HCT116 (cell line): ENCODE results near the gene ZBTB38. TPM values are rescaled to one million over a fixed set of nuclear protein-coding genes. Genes with fewer than 3 reads are reported as not detected.
A peak's percentile ranks its signal among the peaks of the same experiment; 100 is the strongest.

Experiments
- ATAC-seq: fragments of 200-7000 bp; cut with Tn5 transposase; 2 replicates; pipeline ENCODE4 v1.9.1; 2020; ENCODE audit warnings: mild to moderate bottlenecking, moderate library complexity
- BruUV-seq: library from RNA; stranded (reverse); fragments of 400-500 nt; replicated peaks from 2 replicates; lab custom pipeline; 2021; lab: Mats Ljungman, UMichigan
- CTCF ChIA-PET: fragments of 300-600 bp; sonication (Branson Sonifier 250); formaldehyde crosslinking; loops from one replicate; lab custom pipeline; 2021; ENCODE audit warnings: antibody characterized with exemption; lab: Charles Lee
- POLR2A ChIA-PET: fragments of 300-600, 350-600 bp; sonication (Branson Sonifier 250); formaldehyde crosslinking; loops from one replicate; lab custom pipeline; 2021; ENCODE audit warnings: antibody characterized with exemption; lab: Charles Lee
- RAD21 ChIA-PET, 2 experiments: fragments of 300-600 bp; sonication (Branson Sonifier 250); formaldehyde crosslinking; loops; one replicate each; lab custom pipeline; 2023; ENCODE audit warnings: low total read pairs in 2 of 2; ENCODE audit not compliant: uncharacterized antibody in 2 of 2, unreplicated experiment in 2 of 2, low non-redundant PET in 1 of 2; lab: Charles Lee
- DNase-seq: peaks from one replicate; pipeline ENCODE4 v3.0.0-alpha.2; 2010; ENCODE audit warnings: low read depth, low spot score
- H2AFZ ChIP-seq: fragments of 200-600 bp; shearing (Covaris generic), sonication (generic); 2 replicates; pipeline ENCODE4 v1.6.1; 2017; ENCODE audit warnings: low read depth, mixed run types, mixed read lengths, antibody characterized with exemption, low read length; ENCODE audit not compliant: poor library complexity, severe bottlenecking
- H3K27ac ChIP-seq: 2 replicates; pipeline ENCODE4 v1.5.1; 2012; ENCODE audit warnings: low read depth, low read length
- H3K27me3 ChIP-seq: fragments of 200-600 bp; sonication (generic); 2 replicates; pipeline ENCODE4 v1.6.1; 2016; ENCODE audit warnings: mixed run types, low read length, mixed read lengths; ENCODE audit not compliant: insufficient read depth
- H3K36me3 ChIP-seq, 2 experiments: fragments of 200-500 bp in 1 of 2; fragments of 200-600 bp in 1 of 2; sonication (Bioruptor generic) in 1 of 2; sonication (generic) in 1 of 2; 2 replicates each; pipeline versions ENCODE4 v1.5.1 to v1.6.1; 2014 to 2016; ENCODE audit warnings: low read length in 2 of 2, inconsistent platforms in 1 of 2, mixed read lengths in 1 of 2, mixed run types in 1 of 2; ENCODE audit not compliant: insufficient read depth in 2 of 2, control insufficient read depth in 1 of 2
- H3K4me1 ChIP-seq, 2 experiments: fragments of 200-600 bp in 1 of 2; sonication (generic) in 1 of 2; 2 replicates each; pipeline versions ENCODE4 v1.5.1 to v1.6.1; 2012 to 2017; ENCODE audit warnings: low read length in 2 of 2, inconsistent platforms in 1 of 2, mild to moderate bottlenecking in 1 of 2, mixed read lengths in 1 of 2, mixed run types in 1 of 2, moderate library complexity in 1 of 2; ENCODE audit not compliant: insufficient read depth in 2 of 2, control insufficient read depth in 1 of 2
- H3K4me2 ChIP-seq: fragments of 200-600 bp; sonication (generic); 2 replicates; pipeline ENCODE4 v1.6.1; 2017; ENCODE audit warnings: mixed run types, low read length, mixed read lengths
- H3K4me3 ChIP-seq, 2 experiments: fragments of 200-600 bp in 1 of 2; sonication (generic) in 1 of 2; replicated peaks in 1 of 2; 2 replicates each; pipeline ENCODE4 v1.5.1; 2011 to 2016; ENCODE audit warnings: low read length in 2 of 2, control low read depth in 1 of 2, low read depth in 1 of 2, mild to moderate bottlenecking in 1 of 2, mixed read lengths in 1 of 2, mixed run types in 1 of 2
- H3K79me2 ChIP-seq: fragments of 200-600 bp; sonication (generic); 2 replicates; pipeline ENCODE4 v1.6.1; 2017; ENCODE audit warnings: mild to moderate bottlenecking, mixed run types, low read length, moderate library complexity, mixed read lengths; ENCODE audit not compliant: insufficient read depth
- H3K9ac ChIP-seq: fragments of 200-600 bp; sonication (generic); 2 replicates; pipeline ENCODE4 v1.6.1; 2016; ENCODE audit warnings: low read length, mixed read lengths
- H3K9me2 ChIP-seq: fragments of 200-600 bp; sonication (generic), shearing (Covaris generic); 2 replicates; pipeline ENCODE4 v1.6.1; 2017; ENCODE audit warnings: mixed run types, mild to moderate bottlenecking, moderate library complexity; ENCODE audit not compliant: insufficient read depth
- H3K9me3 ChIP-seq, 2 experiments: fragments of 200-500 bp in 1 of 2; fragments of 200-600 bp in 1 of 2; sonication (Bioruptor generic) in 1 of 2; sonication (generic) in 1 of 2; 2 replicates each; pipeline ENCODE4 v1.6.1; 2014 to 2017; ENCODE audit warnings: low read length in 2 of 2, mixed read lengths in 2 of 2, inconsistent platforms in 1 of 2, low read depth in 1 of 2, mild to moderate bottlenecking in 1 of 2, mixed run types in 1 of 2, moderate library complexity in 1 of 2; ENCODE audit not compliant: control insufficient read depth in 1 of 2, insufficient read depth in 1 of 2
- H4K20me1 ChIP-seq: fragments of 200-600 bp; sonication (generic), shearing (Covaris generic); 2 replicates; pipeline ENCODE4 v1.6.1; 2017; ENCODE audit warnings: mixed run types, mild to moderate bottlenecking, moderate library complexity; ENCODE audit not compliant: insufficient read depth
- CBX3 ChIP-seq: IDR thresholded peaks from 2 replicates; pipeline ENCODE4 v1.6.1; 2012; ENCODE audit warnings: low read depth
- EGR1 ChIP-seq: IDR thresholded peaks from 2 replicates; pipeline ENCODE4 v1.6.1; 2012; ENCODE audit warnings: low read depth
- EZH2phosphoT487 ChIP-seq: fragments of 200-600 bp; IDR thresholded peaks from 2 replicates; pipeline ENCODE4 v1.6.1; 2018; ENCODE audit warnings: antibody characterized with exemption, borderline replicate concordance
- FOSL1 ChIP-seq: IDR thresholded peaks from 2 replicates; pipeline ENCODE4 v1.6.1; 2012; ENCODE audit warnings: low read depth
- MAX ChIP-seq: IDR thresholded peaks from 2 replicates; pipeline ENCODE4 v1.6.1; 2012
- POLR2AphosphoS5 ChIP-seq: IDR thresholded peaks from 2 replicates; pipeline ENCODE4 v1.6.1; 2011; ENCODE audit warnings: mild to moderate bottlenecking, low read depth, low read length, moderate library complexity
- SP1 ChIP-seq: IDR thresholded peaks from 2 replicates; pipeline ENCODE4 v1.6.1; 2012; ENCODE audit warnings: low read depth
- TCF7L2 ChIP-seq: IDR thresholded peaks from 2 replicates; pipeline ENCODE4 v1.7.0; 2011; ENCODE audit warnings: borderline replicate concordance, inconsistent platforms; ENCODE audit not compliant: insufficient read depth, insufficient read length; ENCODE audit errors: extremely low read depth
- ZFX ChIP-seq: fragments of 450-650 bp; IDR thresholded peaks from 2 replicates; pipeline ENCODE4 v1.6.1; 2017
- intact Hi-C: fragments of 100-400 bp; cut with micrococcal nuclease; formaldehyde crosslinking; loops from 2 replicates; pipeline ENCODE4 v1.10.0; 2022
- total RNA-seq: library from RNA; stranded (reverse); gene quantifications from one replicate; pipeline ENCODE4 v1.2.1, GENCODE V29; 2021; ENCODE audit not compliant: unreplicated experiment
- TF ChIP-seq, protein P1 (sequence below): IDR thresholded peaks from 2 replicates; pipeline ENCODE4 v1.6.1; 2012

ZBTB38 gene
- total RNA-seq, 1 experiment from 2014 or later, result 33.5 TPM

DNA sequence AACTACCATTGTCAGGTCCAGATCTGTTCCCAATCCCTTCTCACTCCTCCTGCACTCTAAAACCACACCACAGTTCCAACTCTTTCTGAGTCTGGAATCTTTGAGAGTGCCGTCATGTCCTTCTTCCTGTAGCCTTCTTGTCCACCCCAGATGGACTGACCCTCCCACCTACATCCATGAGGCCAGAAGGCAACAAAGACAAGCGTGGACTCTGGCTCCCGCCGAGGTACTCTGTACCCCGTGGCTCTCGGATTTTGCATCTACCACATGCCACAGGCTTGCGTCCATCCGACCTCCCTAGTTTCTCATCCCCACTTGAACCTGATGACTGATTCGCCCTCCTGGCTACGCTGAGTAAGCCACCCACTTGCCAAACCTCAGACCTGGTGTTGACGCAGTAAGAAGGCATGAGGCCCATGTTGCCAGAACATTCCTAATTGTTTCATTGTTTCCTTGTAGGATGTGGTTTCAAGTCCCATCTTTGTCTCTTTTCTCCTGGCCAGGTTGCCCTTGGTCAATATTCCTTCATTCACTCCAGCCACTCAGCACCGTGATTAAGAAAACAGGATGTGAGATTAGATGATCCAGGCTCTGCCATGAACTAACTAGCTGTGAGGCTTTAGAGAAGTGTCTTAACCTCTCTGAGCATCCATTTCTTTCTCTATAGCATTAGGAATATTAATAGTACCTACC lies 1.1 kb upstream of the ZBTB38 start:
- Histone ChIP-seq H3K9me3 (no peaks in the 10 kb centered on the region), H3K79me2 (no peaks in the 10 kb centered on the region), H3K9ac (peak overlapping the region; percentile 57), H3K4me3 (peak overlapping the region in 1 of 2 experiments; percentile 45; a peak in 2 of 4 replicates), H4K20me1 (no peaks in the 10 kb centered on the region), H3K36me3 (no peaks in the 10 kb centered on the region), H2AFZ (peak overlapping the region; percentile 3), H3K9me2 (no peaks in the 10 kb centered on the region), H3K27ac (peak overlapping the region; percentile 89), H3K4me2 (peak overlapping the region; percentile 71), H3K4me1 (peaks cover 42 to 50% of the 10 kb centered on the region in 2 experiments), H3K27me3 (no peaks in the 10 kb centered on the region)
- DNase-seq (peak; percentile 57), ATAC-seq (no peak)
- no TSS peak for BruUV-seq
- intact Hi-C loops, result loop anchor here (5.0 kb wide), 2 partner anchors 370 to 510 kb away; partner anchors contain the start of genes ATP1B3 and RNF7
- TF ChIP-seq ZFX (no peak), EGR1 (peak; percentile 49), CBX3 (peak; percentile 30; the same call in 1 of the 2 replicates), EZH2phosphoT487 (no peak), FOSL1 (no peak; the same call in 1 of the 2 replicates), TCF7L2 (no peak), SP1 (peak; percentile 55; the same call in 1 of the 2 replicates), POLR2AphosphoS5 (peak; percentile 24; the same call in 1 of the 2 replicates), MAX (peak; percentile 78)
- TF ChIP-seq, protein P1, sequence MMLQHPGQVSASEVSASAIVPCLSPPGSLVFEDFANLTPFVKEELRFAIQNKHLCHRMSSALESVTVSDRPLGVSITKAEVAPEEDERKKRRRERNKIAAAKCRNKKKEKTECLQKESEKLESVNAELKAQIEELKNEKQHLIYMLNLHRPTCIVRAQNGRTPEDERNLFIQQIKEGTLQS, result no peak
- ChIA-PET POLR2A (interaction anchor here (2.4 kb wide), 1 partner anchor 87 kb away, joined by 5 read pairs; no protein-coding TSS in a partner anchor), CTCF (interaction anchor here (0.7 to 1.4 kb wide), 3 partner anchors 85 to 93 kb away, joined by 3 to 5 read pairs (median 3); no protein-coding TSS in a partner anchor), RAD21 (no interaction called here)
